Sigmoid colon (tissue), 7 donors: ENCODE data around the gene CREB3. TPM values are rescaled to one million over a fixed set of nuclear protein-coding genes. Genes with fewer than 3 reads are reported as not detected.
A peak's percentile ranks its signal among the peaks of the same experiment; 100 is the strongest.

Source experiments
- DNase-seq: peaks from one replicate; pipeline ENCODE4 v3.0.0-alpha.2; 2019
- H3K27ac ChIP-seq, 4 donors: fragments of 200-600 bp; sonication (generic); one replicate each; pipeline ENCODE4 v1.5.1; 2016 to 2019; ENCODE audit warnings: mild to moderate bottlenecking in 1 of 4
- H3K27me3 ChIP-seq, 3 donors: fragments of 200-600 bp; sonication (generic); one replicate each; pipeline ENCODE4 v1.5.1; 2019; ENCODE audit warnings: mild to moderate bottlenecking in 1 of 3
- H3K36me3 ChIP-seq, 4 donors: fragments of 200-600 bp; sonication (generic); one replicate each; pipeline ENCODE4 v1.5.1; 2016 to 2019
- H3K4me1 ChIP-seq, 4 donors: fragments of 200-600 bp; sonication (generic); one replicate each; pipeline ENCODE4 v1.5.1; 2017 to 2019
- H3K4me3 ChIP-seq, 4 donors: fragments of 200-600 bp; sonication (generic); one replicate each; pipeline ENCODE4 v1.5.1; 2017 to 2019; ENCODE audit warnings: mild to moderate bottlenecking in 2 of 4, moderate library complexity in 1 of 4
- H3K9me3 ChIP-seq, 4 donors: fragments of 200-600 bp in 3 of 4; sonication (generic) in 3 of 4; one replicate each; pipeline versions ENCODE4 v1.5.1 to v1.6.1; 2013 to 2019
- EP300 ChIP-seq, 4 donors: sonication (generic); formaldehyde crosslinking; IDR thresholded peaks; one replicate each; pipeline ENCODE4 v1.6.1; 2017; ENCODE audit warnings: antibody characterized with exemption in 4 of 4
- POLR2A ChIP-seq, 2 donors: fragments of 450-650 bp; IDR thresholded peaks; one replicate each; pipeline ENCODE4 v1.6.1; 2016; ENCODE audit warnings: antibody characterized with exemption in 2 of 2, mild to moderate bottlenecking in 2 of 2, moderate library complexity in 2 of 2
- POLR2AphosphoS5 ChIP-seq, 4 donors: sonication (generic); formaldehyde crosslinking; IDR thresholded peaks; one replicate each; pipeline ENCODE4 v1.6.1; 2017; ENCODE audit warnings: antibody characterized with exemption in 4 of 4
- WGBS, 2 donors: extraction: QIAGEN DNeasy Blood & Tissue Kit; methylation state at CpG; one replicate each; pipeline ENCODE4 v1.1.7; 2013; 5-methylcytosine and 5-hydroxymethylcytosine counted together
- intact Hi-C: fragments of 100-400 bp; cut with DNase I; formaldehyde crosslinking; loops from one replicate; pipeline ENCODE4 v1.15.1; 2023
- polyA plus RNA-seq, 3 donors: library from polyadenylated mRNA; stranded (reverse); fragments of 200-250 nt; gene quantifications; one replicate each; pipeline ENCODE4 v1.2.3, GENCODE V29; 2013
- total RNA-seq, 4 donors: library from RNA; depleted of rRNA; stranded (reverse); fragments of >200 nt; gene quantifications; one replicate each; pipeline ENCODE4 v1.1.0, GENCODE V29; 2016
- TF ChIP-seq, protein P1 (sequence below), 4 experiments: fragments of 450-650 bp in 3 of 4; fragments of 200-600 bp in 1 of 4; IDR thresholded peaks; one replicate each; pipeline ENCODE4 v1.5.1; 2016 to 2019; ENCODE audit warnings: antibody characterized with exemption in 4 of 4, mild to moderate bottlenecking in 3 of 4, moderate library complexity in 2 of 4
- donor health status: healthy with polysubstance abuse.
- donor health status: Bipolar disorder and iron deficiency.
- donor health status: healthy.

The CREB3 gene
- total and polyA plus RNA-seq, 7 donors: 31.0 to 82.7 (median 65.9) TPM

GRCh38 chr9:35774907-35775635, 42.6 kb downstream of the CREB3 start:
- WGBS, 2 donors: 66 to 80% methylated on average over 7 of the region's 7 CpGs
- TF ChIP-seq POLR2A (IDR thresholded peaks at IDR 0.05) (no peak), POLR2AphosphoS5 (IDR thresholded peaks at IDR 0.05) (no peak), EP300 (IDR thresholded peaks at IDR 0.05) (no peak)
- TF ChIP-seq, protein P1, sequence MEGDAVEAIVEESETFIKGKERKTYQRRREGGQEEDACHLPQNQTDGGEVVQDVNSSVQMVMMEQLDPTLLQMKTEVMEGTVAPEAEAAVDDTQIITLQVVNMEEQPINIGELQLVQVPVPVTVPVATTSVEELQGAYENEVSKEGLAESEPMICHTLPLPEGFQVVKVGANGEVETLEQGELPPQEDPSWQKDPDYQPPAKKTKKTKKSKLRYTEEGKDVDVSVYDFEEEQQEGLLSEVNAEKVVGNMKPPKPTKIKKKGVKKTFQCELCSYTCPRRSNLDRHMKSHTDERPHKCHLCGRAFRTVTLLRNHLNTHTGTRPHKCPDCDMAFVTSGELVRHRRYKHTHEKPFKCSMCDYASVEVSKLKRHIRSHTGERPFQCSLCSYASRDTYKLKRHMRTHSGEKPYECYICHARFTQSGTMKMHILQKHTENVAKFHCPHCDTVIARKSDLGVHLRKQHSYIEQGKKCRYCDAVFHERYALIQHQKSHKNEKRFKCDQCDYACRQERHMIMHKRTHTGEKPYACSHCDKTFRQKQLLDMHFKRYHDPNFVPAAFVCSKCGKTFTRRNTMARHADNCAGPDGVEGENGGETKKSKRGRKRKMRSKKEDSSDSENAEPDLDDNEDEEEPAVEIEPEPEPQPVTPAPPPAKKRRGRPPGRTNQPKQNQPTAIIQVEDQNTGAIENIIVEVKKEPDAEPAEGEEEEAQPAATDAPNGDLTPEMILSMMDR (IDR thresholded peaks at IDR 0.05): no peak
- H3K9me3 ChIP-seq: no peaks in the 10 kb centered on the region

GRCh38 chr9:35776018-35776417, 43.6 kb downstream of the CREB3 start:
- TF ChIP-seq POLR2AphosphoS5 (IDR thresholded peaks at IDR 0.05) (no peak), POLR2A (IDR thresholded peaks at IDR 0.05) (no peak), EP300 (IDR thresholded peaks at IDR 0.05) (no peak)
- TF ChIP-seq, protein P1 (IDR thresholded peaks at IDR 0.05): no peak
- no peaks in the 10 kb centered on the region for H3K9me3 ChIP-seq
- no peaks in the 10 kb centered on the region for H3K36me3 ChIP-seq
- H3K4me1 ChIP-seq: peaks cover 0 to 11% (median 8%) of the 10 kb centered on the region in 4 donors
- 70 to 74% methylated on average over 4 of the region's 4 CpGs for WGBS, 2 donors
- intact Hi-C loops: no loop called here
- DNase-seq: no peak
- no peak overlapping the region for H3K27ac ChIP-seq
- H3K27me3 ChIP-seq: no peaks in the 10 kb centered on the region
- no peak overlapping the region for H3K4me3 ChIP-seq

More at GRCh38 chr9:35774907-35775635, 42.6 kb downstream of the CREB3 start:
- H3K27ac ChIP-seq: no peak overlapping the region
- no peaks in the 10 kb centered on the region for H3K36me3 ChIP-seq
- H3K4me3 ChIP-seq: no peak overlapping the region
- H3K4me1 ChIP-seq: peaks cover 0 to 20% (median 15%) of the 10 kb centered on the region in 4 donors
- intact Hi-C loops: no loop called here
- DNase-seq: peak; percentile 72
- H3K27me3 ChIP-seq: no peaks in the 10 kb centered on the region

GRCh38 chr9:35778496-35778895, 46.0 kb downstream of the CREB3 start:
- Histone ChIP-seq H3K9me3 (no peaks in the 10 kb centered on the region), H3K27ac (no peak overlapping the region), H3K27me3 (no peaks in the 10 kb centered on the region), H3K4me1 (no peaks in the 10 kb centered on the region), H3K36me3 (no peaks in the 10 kb centered on the region), H3K4me3 (no peak overlapping the region)
- TF ChIP-seq POLR2AphosphoS5 (IDR thresholded peaks at IDR 0.05) (no peak), POLR2A (IDR thresholded peaks at IDR 0.05) (no peak), EP300 (IDR thresholded peaks at IDR 0.05) (no peak)
- TF ChIP-seq, protein P1 (IDR thresholded peaks at IDR 0.05): no peak
- WGBS, 2 donors: 90 to 92% methylated on average over 3 of the region's 3 CpGs
- intact Hi-C loops: no loop called here
- no peak for DNase-seq

DNA sequence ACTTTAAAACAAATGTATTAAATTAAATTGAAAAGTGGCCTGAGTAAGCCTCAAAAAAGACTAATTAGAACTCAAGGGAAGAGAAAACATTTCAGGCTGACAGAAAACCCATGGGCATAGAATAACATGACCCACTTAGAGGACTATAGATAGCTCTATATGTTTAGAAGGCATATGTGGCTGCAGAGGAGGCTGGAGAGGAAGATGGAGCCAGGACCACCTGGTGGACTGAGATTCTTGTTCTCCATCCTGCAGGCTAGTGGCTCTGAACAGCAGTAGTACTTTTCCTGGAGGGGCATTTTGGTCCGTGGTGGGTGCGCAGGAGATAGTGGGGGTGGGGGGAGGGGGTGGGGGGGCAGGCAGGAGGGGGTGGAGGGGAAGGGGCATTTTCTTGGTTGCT, 48.6 kb downstream of the CREB3 start:
- Histone ChIP-seq H3K4me1 (no peaks in the 10 kb centered on the region), H3K27me3 (no peaks in the 10 kb centered on the region), H3K4me3 (no peak overlapping the region), H3K27ac (no peak overlapping the region), H3K36me3 (no peaks in the 10 kb centered on the region), H3K9me3 (no peaks in the 10 kb centered on the region)
- intact Hi-C loops: no loop called here
- no peak for DNase-seq
- 77 to 85% methylated on average over 2 of the region's 2 CpGs for WGBS, 2 donors
- TF ChIP-seq POLR2AphosphoS5 (IDR thresholded peaks at IDR 0.05): no peak
- TF ChIP-seq, protein P1 (IDR thresholded peaks at IDR 0.05): no peak
- no peak for TF ChIP-seq EP300 (IDR thresholded peaks at IDR 0.05)
- TF ChIP-seq POLR2A (IDR thresholded peaks at IDR 0.05): no peak

DNA sequence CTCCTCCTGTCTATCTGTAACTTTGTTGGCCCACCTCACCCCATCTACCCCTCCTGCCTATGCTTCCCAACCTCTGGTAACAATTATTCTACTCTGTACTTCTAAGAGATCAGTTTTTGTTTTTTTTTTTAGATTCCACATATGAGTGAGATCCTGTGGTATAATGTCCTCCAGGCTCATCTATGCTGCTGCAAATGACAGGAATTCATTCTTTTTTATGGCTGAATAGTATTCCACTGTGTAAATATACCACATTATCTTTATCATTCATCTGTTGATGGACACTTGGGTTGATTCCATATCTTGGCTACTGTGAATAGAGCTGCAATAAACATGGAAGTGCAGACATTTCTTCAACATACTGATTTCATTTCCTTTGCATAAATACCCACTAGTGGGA, 51.0 kb downstream of the CREB3 start:
- Histone ChIP-seq H3K4me3 (no peak overlapping the region), H3K9me3 (no peaks in the 10 kb centered on the region), H3K36me3 (no peaks in the 10 kb centered on the region), H3K27me3 (no peaks in the 10 kb centered on the region), H3K4me1 (no peaks in the 10 kb centered on the region), H3K27ac (no peak overlapping the region)
- intact Hi-C loops: no loop called here
- DNase-seq: no peak
- TF ChIP-seq POLR2A (IDR thresholded peaks at IDR 0.05) (no peak), EP300 (IDR thresholded peaks at IDR 0.05) (no peak), POLR2AphosphoS5 (IDR thresholded peaks at IDR 0.05) (no peak)
- TF ChIP-seq, protein P1 (IDR thresholded peaks at IDR 0.05): no peak
